T-helper 1 cell (primary cell): ENCODE data around the gene GRK1.

Source experiments
- DNase-seq, 5 donors: peaks; one replicate each; pipeline ENCODE4 v3.0.0-alpha.2; 2012 to 2020

The GRK1 gene

DNA sequence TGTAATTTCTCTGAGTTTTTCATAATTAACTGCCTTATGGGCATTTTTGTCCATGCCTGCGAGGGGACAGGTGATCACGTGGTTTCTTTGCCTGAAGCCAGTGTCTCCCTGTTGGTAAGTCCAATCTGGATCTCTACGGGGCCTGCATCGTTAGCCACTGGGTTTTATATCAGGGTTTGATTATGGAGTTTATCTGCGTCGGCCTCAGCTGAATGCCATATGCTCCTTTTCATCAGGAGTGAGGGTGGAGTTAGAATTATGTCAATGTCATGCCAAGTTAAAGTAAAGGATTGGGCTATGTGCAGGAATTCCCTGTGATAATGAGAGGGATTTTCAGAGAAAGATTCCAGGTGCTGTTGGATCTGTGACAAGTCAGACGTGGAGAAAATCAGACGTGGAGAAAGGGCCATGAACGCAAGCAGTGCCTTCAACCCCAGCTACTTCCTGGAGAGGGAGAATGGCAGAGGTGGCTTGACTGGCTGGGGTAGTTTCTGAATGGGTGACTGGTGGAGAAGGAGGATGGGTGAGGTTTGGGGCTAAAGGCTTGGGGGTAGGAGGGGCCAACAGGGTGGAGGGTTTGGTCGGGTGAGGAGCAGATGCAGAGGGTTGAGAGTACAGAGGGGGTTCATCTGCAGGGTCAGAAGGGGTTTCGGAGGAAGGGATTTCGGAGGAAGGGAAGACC lies 116.3 kb downstream of the GRK1 start:
- DNase-seq = no peak

DNA sequence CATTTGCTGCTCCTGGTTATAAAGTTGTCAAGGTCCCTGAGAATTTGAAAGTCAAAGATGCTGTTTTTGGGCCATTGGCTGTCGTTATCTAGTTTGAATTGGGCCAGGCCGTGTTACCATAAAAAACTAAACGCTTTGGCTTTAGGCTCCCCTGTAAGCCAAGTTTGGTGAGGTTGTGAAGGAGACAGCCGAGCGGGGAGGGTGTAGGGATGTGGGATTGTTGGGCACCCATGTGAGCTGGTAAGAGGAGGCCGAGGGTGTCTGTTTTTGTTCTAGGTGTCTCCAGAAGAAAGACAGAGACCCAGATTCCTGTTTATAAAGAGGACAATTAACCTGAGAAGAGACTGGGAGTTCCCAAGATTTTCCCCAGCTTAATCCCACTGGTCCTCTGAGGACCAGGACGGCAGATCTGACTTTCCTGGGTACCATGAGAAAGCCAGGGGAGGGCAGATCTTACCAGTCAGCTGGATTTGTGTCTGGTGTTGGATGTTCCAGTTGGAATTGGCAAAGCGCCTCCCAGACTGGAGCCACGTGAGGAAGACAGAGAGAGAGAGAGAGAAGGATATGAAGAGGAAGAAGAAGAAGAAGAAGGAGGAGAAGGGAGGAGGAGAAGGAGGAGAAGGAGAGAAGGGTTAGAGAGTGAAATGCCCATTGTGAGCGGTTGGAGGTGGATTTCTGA lies 117.1 kb downstream of the GRK1 start:
- no peak for DNase-seq

DNA sequence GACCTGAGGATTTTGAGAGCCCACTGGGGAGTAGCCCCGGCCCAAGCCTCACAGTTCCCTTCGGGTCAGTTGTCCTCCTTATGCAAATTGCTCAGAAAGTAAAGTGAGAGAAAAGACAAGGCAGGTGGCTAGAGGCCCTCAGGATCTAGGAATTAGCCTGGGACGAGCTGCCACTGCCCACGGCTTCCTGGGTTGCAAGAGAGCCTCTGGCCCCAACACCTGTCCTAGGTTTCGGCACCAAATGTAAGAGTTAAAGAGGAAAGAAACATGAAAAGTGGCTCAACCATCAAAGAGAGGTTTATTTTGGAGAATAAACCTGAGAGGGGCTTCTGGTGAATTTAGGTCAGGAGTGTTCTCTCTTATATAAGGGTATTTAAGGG lies 117.6 kb downstream of the GRK1 start:
- DNase-seq = no peak

DNA sequence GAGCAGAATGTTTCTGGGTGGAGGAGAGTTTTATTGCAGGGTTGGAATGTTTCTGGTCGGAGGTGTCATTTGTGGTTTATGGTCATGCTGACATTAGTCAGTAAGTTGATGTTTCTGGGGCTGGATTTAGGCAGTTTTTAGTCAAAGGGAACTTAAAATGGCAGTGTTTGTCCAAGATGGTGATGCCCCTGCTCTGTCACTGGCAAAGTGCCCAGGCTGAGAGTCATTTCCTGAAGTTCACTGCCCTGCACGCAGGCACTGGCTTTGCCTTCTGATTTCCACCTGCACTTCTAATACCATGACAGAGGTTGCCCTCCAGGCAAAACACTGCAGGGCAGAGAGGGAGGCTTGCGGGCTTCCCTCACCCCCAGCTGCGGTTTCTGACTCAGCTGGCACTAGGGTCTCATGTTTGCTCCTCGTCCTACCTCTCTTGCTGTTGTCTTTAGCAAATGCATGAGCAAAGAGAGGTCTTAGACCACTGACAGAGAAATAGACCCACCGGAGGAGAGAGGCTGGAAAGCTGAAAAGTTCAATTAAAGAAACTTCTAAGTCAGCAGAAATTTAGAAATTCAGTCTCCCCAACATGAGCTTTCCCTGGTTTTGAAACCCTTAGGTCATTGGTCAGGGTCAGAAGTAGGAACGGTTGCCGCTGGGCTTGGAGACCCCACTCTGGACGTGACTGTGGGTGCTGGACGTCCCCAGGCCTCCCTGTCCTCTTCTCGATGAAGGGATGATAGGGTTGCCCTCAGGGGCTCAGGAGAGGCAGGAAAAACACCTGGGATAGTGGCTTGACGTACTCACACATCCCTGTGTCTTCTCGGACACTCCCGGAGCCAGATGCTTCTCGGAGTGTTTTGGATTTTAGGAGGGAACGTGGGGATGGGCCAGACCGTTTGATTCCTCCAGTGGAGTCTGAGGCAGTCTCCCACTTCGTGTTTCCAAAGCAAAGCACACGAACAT lies 118.3 kb downstream of the GRK1 start:
- no peak for DNase-seq

DNA sequence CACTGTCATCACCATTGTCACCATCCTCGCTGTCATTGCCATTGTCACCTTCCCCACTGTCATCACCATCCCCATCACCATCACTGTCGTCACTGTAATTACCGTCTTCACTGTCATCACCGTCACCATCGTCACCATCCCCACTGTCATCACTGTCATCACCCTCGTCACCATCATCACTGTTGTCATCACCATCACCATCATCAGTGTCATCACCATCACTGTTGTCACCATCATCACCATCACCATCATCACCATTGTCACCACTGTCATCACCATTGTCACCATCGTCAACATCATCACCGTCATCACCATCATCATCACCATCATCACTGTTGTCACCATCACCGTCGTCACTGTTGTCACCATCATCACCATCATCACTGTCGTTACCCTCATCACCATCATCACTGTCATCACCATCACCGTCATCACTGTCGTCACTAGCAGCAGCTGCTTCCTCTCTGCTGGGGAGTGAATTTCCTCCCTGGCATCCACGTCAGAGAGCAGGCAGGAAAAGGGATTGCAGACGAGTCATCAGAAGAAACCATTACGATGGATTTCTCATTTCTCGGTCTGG lies 119.3 kb downstream of the GRK1 start:
- no peak for DNase-seq
